DND-41 (cell line): ENCODE data around the gene NLRP4.

Experiments
- ATAC-seq: fragments of 200-7000 bp; cut with Tn5 transposase; 3 replicates; pipeline ENCODE4 v1.9.1; 2021; ENCODE audit warnings: low read depth; ENCODE audit not compliant: insufficient read depth
- DNase-seq: peaks from one replicate; pipeline ENCODE4 v3.0.0-alpha.2; 2020
- H2AFZ ChIP-seq: 2 replicates; pipeline ENCODE4 v1.6.0; 2012; ENCODE audit warnings: low read depth, low read length
- H3K27ac ChIP-seq: 2 replicates; pipeline ENCODE4 v1.5.1; 2012; ENCODE audit warnings: low read length, inconsistent platforms
- H3K27me3 ChIP-seq: fragments of 200-600 bp; sonication (generic); 2 replicates; pipeline ENCODE4 v1.6.0; 2012; ENCODE audit warnings: low read length, mild to moderate bottlenecking, inconsistent platforms; ENCODE audit not compliant: insufficient read depth, poor library complexity
- H3K36me3 ChIP-seq: 2 replicates; pipeline ENCODE4 v1.5.1; 2012; ENCODE audit warnings: low read length, inconsistent platforms; ENCODE audit not compliant: insufficient read depth
- H3K4me1 ChIP-seq: 2 replicates; pipeline ENCODE4 v1.5.1; 2012; ENCODE audit warnings: mild to moderate bottlenecking, low read length; ENCODE audit not compliant: insufficient read depth
- H3K4me2 ChIP-seq: 2 replicates; pipeline ENCODE4 v1.6.0; 2012; ENCODE audit warnings: mild to moderate bottlenecking, moderate library complexity, low read length, inconsistent platforms; ENCODE audit not compliant: insufficient read depth
- H3K4me3 ChIP-seq, 2 experiments: fragments of 200-600 bp in 1 of 2; shearing (Covaris generic) in 1 of 2; 2 replicates each; pipeline ENCODE4 v1.5.1; 2012 to 2016; ENCODE audit warnings: inconsistent platforms in 2 of 2, low read length in 2 of 2, mild to moderate bottlenecking in 2 of 2, low read depth in 1 of 2, moderate library complexity in 1 of 2
- H3K79me2 ChIP-seq: 2 replicates; pipeline ENCODE4 v1.6.0; 2012; ENCODE audit warnings: low read length, inconsistent platforms; ENCODE audit not compliant: insufficient read depth
- H3K9ac ChIP-seq: 2 replicates; pipeline ENCODE4 v1.6.0; 2012; ENCODE audit warnings: low read depth, mild to moderate bottlenecking, inconsistent platforms, low read length, moderate library complexity
- H3K9me3 ChIP-seq: 2 replicates; pipeline ENCODE4 v1.5.1; 2012; ENCODE audit warnings: low read length, moderate library complexity, mild to moderate bottlenecking, inconsistent platforms; ENCODE audit not compliant: insufficient read depth, severe bottlenecking
- H4K20me1 ChIP-seq: 2 replicates; pipeline ENCODE4 v1.6.0; 2012; ENCODE audit warnings: low read length; ENCODE audit not compliant: insufficient read depth
- EZH2 ChIP-seq: IDR thresholded peaks from 3 replicates; pipeline ENCODE4 v1.6.1; 2012; ENCODE audit warnings: borderline replicate concordance, low read depth, mild to moderate bottlenecking, moderate library complexity, low read length, inconsistent platforms; ENCODE audit not compliant: severe bottlenecking
- TF ChIP-seq, protein P1 (sequence below): IDR thresholded peaks from 2 replicates; pipeline ENCODE4 v1.5.1; 2012; ENCODE audit warnings: borderline replicate concordance, low read length, moderate library complexity, mild to moderate bottlenecking; ENCODE audit not compliant: poor library complexity, severe bottlenecking; ENCODE audit errors: extremely low read depth

NLRP4 gene

DNA sequence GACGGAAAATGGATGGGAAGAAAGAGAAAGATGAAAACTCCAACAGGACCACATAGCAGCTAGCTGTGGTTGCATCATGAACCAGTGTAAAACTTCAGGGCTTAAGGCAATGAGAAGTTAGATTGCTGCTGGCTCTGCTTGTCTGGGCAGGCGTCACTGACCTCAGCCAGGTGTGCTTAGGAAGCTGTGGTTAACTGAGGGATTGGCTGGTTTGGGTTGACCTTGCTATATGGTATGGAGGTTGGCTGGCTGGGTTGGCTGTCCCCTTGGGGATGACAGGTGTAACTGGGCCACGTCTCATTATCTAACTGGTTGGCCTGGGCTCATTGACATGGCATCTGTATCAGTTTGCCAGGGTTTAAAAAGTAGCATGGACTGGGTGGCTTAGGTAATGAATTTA lies 40.9 kb downstream of the NLRP4 start:
- H3K4me2 ChIP-seq: no peak overlapping the region
- H3K4me1 ChIP-seq: no peaks in the 10 kb centered on the region
- H3K4me3 ChIP-seq: no peak overlapping the region
- no peak overlapping the region for H2AFZ ChIP-seq
- DNase-seq (no peak), ATAC-seq (no peak)
- H3K79me2 ChIP-seq: no peaks in the 10 kb centered on the region
- no peak overlapping the region for H3K27ac ChIP-seq
- H3K36me3 ChIP-seq: no peaks in the 10 kb centered on the region
- no peaks in the 10 kb centered on the region for H3K27me3 ChIP-seq
- no peak overlapping the region for H3K9ac ChIP-seq
- TF ChIP-seq, protein P1, sequence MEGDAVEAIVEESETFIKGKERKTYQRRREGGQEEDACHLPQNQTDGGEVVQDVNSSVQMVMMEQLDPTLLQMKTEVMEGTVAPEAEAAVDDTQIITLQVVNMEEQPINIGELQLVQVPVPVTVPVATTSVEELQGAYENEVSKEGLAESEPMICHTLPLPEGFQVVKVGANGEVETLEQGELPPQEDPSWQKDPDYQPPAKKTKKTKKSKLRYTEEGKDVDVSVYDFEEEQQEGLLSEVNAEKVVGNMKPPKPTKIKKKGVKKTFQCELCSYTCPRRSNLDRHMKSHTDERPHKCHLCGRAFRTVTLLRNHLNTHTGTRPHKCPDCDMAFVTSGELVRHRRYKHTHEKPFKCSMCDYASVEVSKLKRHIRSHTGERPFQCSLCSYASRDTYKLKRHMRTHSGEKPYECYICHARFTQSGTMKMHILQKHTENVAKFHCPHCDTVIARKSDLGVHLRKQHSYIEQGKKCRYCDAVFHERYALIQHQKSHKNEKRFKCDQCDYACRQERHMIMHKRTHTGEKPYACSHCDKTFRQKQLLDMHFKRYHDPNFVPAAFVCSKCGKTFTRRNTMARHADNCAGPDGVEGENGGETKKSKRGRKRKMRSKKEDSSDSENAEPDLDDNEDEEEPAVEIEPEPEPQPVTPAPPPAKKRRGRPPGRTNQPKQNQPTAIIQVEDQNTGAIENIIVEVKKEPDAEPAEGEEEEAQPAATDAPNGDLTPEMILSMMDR: no peak
- TF ChIP-seq EZH2: no peak
- no peaks in the 10 kb centered on the region for H3K9me3 ChIP-seq
- H4K20me1 ChIP-seq: no peaks in the 10 kb centered on the region

DNA sequence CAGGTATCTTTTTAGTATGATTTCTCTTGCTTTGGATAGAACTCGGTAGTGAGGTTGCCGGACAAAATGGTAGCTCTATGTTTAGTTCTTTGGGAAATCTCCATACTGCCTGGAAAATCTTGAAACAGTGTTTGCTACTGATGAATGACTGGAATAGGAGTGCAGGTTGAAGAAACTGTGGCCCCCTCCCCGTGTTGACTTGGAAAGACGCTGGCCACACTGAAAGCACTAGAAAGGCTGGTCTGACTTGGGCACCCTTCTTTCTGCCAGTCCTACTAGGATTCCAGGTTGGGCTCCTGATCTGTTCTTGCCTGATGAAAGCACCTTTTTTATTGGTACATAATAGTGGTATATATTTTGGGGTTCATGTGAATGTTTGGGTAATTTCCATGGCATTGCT lies 46.3 kb downstream of the NLRP4 start:
- no peak overlapping the region for H3K4me2 ChIP-seq
- TF ChIP-seq EZH2: no peak
- TF ChIP-seq, protein P1: no peak
- no peak overlapping the region for H2AFZ ChIP-seq
- no peaks in the 10 kb centered on the region for H3K4me1 ChIP-seq
- H3K79me2 ChIP-seq: no peaks in the 10 kb centered on the region
- ATAC-seq (no peak), DNase-seq (no peak)
- no peak overlapping the region for H3K9ac ChIP-seq
- H3K27ac ChIP-seq: no peak overlapping the region
- H3K27me3 ChIP-seq: no peaks in the 10 kb centered on the region
- no peaks in the 10 kb centered on the region for H3K36me3 ChIP-seq
- H3K4me3 ChIP-seq: no peak overlapping the region
- H4K20me1 ChIP-seq: no peaks in the 10 kb centered on the region
- H3K9me3 ChIP-seq: no peaks in the 10 kb centered on the region

DNA sequence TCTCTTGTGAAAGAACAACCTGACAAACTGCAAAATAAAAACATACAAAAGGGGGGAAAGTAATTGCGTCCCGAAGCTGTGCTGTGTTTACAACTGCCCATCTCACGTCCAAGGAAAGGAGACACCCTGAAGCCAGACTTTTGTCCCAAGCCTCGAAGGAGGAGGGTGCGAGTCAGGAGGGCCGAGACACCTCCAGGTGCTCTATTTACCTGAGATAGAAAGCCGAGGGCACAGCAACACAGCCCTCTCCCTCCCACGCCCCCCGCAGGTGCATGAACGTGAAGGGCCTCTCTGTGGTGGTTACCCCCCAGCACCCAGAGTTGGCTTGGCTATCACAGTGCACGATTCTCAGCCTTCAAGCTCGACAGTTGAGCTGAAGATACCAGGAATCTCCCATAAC lies 62.6 kb downstream of the NLRP4 start:
- Histone ChIP-seq H3K9ac (no peak overlapping the region), H3K4me2 (no peak overlapping the region), H3K27me3 (peaks cover 2% of the 10 kb centered on the region), H3K9me3 (no peaks in the 10 kb centered on the region), H3K27ac (no peak overlapping the region), H4K20me1 (no peaks in the 10 kb centered on the region), H3K4me3 (no peak overlapping the region), H2AFZ (no peak overlapping the region), H3K4me1 (no peaks in the 10 kb centered on the region), H3K79me2 (no peaks in the 10 kb centered on the region), H3K36me3 (no peaks in the 10 kb centered on the region)
- TF ChIP-seq, protein P1: no peak
- TF ChIP-seq EZH2: no peak
- DNase-seq (no peak), ATAC-seq (no peak)

DNA sequence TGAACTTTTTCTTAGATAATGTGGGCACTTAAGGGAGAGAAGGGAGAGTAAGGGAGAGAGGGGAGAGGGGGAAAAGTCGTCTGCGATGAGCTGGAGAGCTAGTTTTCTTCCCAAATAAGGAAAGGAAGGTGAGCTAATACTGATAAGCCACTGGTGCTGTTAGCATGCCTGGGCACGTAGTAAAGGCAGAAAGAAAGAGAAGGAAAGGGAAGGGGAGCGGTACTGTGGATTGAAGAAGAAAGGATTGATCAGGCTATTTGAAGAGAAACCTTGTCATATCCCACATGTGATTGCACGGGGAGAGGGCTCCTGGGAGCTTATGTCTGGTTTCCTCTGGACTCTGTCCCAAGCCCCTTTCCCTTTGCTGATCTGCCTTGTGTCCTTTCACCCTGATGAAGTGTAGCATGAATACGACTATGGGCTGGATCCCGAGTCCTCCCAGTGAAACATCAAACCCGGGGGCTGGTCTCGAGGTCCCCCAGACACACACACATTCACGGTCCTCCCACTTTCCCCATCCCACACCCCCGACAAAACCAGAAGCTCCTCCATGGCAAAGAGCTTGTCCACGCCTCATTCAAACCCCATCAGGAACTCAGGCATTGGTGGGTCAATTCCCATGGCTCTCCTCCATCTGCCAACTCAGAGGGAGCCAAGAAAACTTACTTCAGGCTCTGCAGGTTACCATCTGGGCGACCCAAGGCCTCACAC lies 65.2 kb downstream of the NLRP4 start:
- ATAC-seq (no peak), DNase-seq (no peak)
- no peaks in the 10 kb centered on the region for H3K9me3 ChIP-seq
- H3K4me3 ChIP-seq: no peak overlapping the region
- no peak overlapping the region for H3K9ac ChIP-seq
- no peaks in the 10 kb centered on the region for H3K36me3 ChIP-seq
- no peak overlapping the region for H3K27ac ChIP-seq
- H3K79me2 ChIP-seq: no peaks in the 10 kb centered on the region
- H4K20me1 ChIP-seq: no peaks in the 10 kb centered on the region
- no peaks in the 10 kb centered on the region for H3K4me1 ChIP-seq
- TF ChIP-seq EZH2: no peak
- TF ChIP-seq, protein P1: no peak
- no peak overlapping the region for H2AFZ ChIP-seq
- peaks cover 2% of the 10 kb centered on the region for H3K27me3 ChIP-seq
- no peak overlapping the region for H3K4me2 ChIP-seq
